NCI-H187 (cell line): ENCODE measurements around the gene KLHL26.
"Not testable (repeated sequence)": the region's sequence is repeated elsewhere in the genome, so short reads cannot be mapped to it uniquely, and the experiment has no call there.

Experiments
- DNase-seq, 2 experiments: peaks; one replicate each; lab custom pipeline; 2025; lab: John Stamatoyannopoulos, UW

Gene KLHL26, protein sequence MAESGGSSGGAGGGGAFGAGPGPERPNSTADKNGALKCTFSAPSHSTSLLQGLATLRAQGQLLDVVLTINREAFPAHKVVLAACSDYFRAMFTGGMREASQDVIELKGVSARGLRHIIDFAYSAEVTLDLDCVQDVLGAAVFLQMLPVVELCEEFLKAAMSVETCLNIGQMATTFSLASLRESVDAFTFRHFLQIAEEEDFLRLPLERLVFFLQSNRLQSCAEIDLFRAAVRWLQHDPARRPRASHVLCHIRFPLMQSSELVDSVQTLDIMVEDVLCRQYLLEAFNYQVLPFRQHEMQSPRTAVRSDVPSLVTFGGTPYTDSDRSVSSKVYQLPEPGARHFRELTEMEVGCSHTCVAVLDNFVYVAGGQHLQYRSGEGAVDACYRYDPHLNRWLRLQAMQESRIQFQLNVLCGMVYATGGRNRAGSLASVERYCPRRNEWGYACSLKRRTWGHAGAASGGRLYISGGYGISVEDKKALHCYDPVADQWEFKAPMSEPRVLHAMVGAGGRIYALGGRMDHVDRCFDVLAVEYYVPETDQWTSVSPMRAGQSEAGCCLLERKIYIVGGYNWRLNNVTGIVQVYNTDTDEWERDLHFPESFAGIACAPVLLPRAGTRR

DNA sequence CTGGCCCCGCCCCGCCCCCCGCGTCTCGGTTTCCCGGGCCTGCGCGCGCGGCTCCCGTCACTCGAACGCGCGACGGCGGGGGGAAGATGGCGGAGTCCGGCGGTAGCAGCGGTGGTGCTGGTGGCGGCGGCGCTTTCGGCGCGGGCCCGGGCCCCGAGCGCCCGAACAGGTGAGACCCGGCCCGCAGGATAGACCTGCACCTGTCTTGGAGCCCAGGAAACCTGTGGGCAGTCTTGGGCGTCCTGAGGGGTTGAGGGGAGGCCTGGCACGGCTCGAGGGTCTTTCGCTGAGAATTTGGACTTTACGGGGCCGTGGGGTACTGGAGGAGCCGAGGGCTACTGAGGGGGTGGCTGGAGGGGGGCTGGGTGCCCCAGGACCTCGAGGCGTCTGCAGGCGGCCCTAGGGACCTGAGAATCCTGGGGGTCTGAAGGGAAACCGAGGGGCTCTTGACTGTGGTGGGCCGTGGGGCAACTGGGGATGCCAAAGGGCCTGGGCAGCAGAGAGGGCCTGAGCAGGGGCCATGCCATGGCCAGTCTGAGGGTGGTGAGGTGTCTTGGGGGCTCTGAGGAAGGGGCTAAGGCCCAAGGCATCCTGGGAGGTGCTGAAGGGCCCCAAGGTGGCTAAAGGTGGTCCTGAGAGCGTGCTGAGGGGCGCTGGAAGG is at the start of gene KLHL26:
KLHL26 (plus strand) TSS at position 60 of the 661 bp plus-strand sequence; CDS start at position 87, 27 bp downstream.
- DNase-seq = no peak

DNA sequence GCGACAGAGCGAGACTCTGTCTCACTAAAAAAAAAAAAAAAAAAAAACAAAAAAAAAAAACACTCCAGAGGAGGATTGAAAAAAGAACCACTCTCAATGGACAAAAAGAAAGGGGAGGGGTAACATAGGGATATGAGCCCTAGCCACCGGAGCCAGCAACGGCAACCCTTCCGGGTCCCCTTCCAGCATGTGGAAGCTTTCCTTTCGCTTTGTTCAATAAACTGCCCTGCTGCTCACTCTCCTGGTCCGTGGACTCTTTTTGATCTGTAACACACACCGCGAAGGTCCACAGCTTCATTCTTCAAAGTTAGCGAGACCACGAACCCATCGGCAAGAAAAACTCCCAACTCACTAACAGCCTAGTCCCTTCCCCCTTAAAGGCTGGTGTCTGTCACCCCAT is 49.3 kb upstream of the KLHL26 start:
- DNase-seq = no peak

DNA sequence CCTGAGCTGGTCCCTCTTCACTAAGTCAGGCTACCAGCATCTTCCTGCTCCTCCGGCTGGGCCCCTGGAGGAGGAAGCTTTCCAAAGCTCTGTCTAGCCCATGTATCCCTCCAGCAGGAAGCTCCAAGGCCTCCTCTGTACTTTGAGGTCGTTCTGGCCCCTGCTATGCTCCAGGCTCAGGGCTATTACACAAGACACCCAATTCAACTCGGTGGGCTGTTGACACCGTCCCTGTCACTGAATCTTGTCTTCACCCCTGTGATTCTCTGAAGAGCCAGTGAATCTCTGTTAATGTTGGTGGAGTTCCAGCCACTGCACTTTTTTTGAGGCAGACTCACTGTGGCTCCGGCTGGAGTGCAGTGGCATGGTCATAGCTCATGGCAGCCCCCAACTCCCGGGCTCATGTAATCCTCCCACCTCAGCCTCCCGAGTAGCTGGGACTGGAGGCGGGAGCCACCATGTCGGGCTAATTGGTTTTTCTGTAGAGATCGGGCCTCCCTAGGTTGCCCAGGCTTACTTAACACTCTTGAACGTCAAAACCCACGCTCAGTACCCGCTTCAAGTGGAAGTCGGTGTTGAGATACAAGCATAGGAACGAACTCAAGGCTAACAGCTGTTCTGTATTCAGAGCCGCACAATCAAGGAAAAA is 48.7 kb upstream of the KLHL26 start:
- DNase-seq = no peak

GRCh38 chr19:18588611-18589379 is 48.0 kb upstream of the KLHL26 start, which contains the start of gene REX1BD:
Gene REX1BD, plus strand, starts transcription at chr19:18588798. Its CDS starts 4 bp downstream, at chr19:18588802.
- peak in 1 of 2 experiments; percentile 38 for DNase-seq

DNA sequence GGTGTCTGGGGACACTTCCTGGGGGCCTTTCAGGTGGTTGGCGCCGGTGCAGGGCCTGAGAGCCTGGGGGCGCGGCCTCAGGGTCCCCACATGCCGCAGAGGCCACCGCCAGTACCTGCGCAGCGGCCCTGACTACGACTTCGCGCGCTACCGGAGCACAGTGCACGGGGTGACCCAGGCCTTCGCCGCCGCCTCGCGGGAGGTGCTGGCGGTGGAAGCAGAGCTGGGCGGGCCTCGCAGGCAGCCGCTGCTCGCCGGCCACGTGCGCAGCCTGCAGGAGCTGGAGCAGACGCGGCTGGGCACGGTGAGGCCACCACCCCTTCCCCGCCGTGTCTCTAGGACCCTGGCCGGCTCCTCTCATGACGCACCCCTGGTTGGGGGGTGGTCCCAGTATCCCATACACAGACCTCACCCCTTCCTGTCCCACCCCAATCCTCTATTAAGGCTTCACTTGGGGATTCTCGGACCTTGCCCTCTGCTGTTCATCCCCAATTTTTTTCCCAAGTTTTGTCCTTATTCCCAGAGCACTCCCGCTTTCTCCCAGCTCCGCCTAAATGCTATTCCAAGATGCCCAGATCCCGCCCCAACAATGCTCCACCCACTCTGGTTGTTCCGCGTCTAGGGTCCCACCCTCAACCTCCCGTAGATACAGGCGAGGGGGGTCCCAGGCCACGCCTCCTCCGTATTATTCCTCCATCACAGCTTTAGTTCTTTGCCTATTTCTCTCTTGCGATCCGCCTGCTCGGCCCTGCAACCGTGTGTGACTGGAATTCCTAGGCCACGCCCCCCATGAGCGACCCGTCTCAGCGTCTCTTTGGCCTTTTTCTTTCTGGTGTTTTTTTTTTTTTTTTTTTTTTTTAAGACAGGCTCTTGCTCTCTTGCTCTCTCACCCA is 47.2 kb upstream of the KLHL26 start:
- DNase-seq = no peak

DNA sequence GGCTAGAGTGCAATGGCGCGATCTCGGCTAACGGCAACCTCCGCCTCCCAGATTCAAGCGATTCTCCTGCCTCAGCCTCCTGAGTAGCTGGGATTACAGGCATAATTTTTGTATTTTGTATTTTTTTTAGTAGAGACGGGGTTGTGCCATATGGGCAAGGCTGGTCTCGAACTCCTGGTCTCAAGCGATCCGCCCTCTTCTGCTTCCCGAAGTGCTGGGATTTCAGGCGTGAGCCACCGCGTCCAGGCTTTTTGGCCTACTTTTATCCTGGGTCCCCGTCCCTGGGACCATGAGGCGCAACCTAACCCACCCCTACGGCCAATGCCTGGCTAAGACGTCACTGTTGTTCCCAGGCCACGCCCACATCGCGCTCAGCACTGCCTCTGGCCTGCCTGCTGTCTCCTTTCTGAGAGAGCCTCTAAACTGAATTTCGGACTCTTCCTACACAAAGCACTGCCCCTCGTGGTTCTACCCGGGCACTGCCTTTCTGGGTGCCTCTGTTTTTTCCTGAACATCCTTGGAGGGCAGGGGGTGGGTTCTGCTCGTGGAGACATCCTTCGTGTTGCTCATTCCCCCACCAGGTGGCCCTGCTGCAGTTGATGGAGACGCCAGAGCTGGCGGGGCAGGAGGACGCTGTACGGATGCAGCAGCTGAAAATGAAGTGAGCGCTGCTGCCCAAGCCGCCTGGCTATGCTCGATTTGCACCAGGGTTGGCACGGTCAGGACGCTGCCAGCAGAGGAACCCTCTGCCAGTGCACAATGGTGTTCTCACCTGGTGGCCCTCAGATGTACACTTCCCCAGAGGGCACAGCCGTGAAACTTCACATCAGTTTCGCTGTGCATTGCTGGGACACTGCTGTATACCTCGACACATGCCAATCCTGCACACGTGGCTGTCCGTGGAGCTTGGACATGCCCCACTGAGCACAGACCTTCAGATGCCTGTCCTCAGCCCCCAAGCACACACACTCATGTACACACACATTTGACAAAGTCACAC is 46.3 kb upstream of the KLHL26 start:
- DNase-seq = no peak

GRCh38 chr19:18591735-18592385 is 45.0 kb upstream of the KLHL26 start:
- DNase-seq = no peak

DNA sequence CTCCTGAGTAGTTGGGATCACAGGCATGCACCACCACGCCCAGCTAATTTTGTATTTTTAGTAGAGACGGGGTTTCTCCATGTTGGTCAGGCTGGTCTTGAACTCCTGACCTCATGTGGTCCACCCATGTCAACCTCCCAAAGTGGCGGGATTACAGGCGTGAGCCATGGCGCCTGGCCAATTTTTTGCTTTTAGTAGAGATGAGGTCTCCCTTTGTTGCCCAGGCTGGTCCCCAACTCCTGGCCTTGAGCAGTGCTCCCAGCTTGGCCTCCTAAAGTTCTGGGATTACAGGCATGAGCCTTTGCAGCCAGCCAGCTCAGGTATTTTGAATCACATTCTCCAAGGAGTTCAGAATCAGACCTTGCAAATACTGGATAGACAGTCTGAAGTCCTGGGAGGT is 44.1 kb upstream of the KLHL26 start:
- not testable (repeated sequence) for DNase-seq

GRCh38 chr19:18593367-18594095 is 43.3 kb upstream of the KLHL26 start:
- DNase-seq = no peak

GRCh38 chr19:18594096-18594823 is 42.6 kb upstream of the KLHL26 start:
- peak in 1 of 2 experiments; percentile 11 for DNase-seq

- no peak for DNase-seq
Observed at GRCh38 chr19:18594824-18595373, 41.9 kb upstream of the KLHL26 start.

- DNase-seq = no peak
Observed at GRCh38 chr19:18595475-18595874, 41.4 kb upstream of the KLHL26 start.

GRCh38 chr19:18596752-18597157 is 40.1 kb upstream of the KLHL26 start:
- DNase-seq = peak in 1 of 2 experiments; percentile 1

GRCh38 chr19:18597809-18598660 is 38.8 kb upstream of the KLHL26 start:
- no peak for DNase-seq

- no peak for DNase-seq
Observed at GRCh38 chr19:18599485-18599884, 37.3 kb upstream of the KLHL26 start.
